HG02642 (cell line): ENCODE results near the gene C15orf61.

Experiments
- ATAC-seq: cut with Tn5 transposase; IDR thresholded peaks from one replicate; pipeline ENCODE4 v1.9.1; 2021; ENCODE audit warnings: mild to moderate bottlenecking; ENCODE audit not compliant: unreplicated experiment, poor library complexity

The C15orf61 gene

DNA sequence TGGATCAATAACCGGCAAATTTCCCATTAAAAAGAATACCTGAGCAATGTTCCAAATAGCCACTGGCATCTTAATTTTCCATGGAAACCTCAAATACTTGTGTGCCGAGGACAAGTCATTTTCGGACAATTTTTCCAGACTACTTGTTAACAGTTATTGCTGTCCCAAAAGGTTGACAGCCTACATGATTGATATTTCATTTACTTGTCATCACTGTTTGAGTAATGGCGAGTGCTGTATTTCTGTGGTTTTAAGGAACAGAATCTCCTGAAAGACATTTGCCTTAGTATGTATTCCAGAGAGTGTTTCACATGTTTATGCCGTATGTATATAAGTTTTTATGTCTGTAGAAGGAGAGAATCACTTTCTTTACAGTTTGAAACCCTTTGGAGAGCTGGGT lies 58.2 kb downstream of the C15orf61 start:
- ATAC-seq = no peak
